Mammary epithelial cell (primary cell): ENCODE results near the gene SLC36A3.

ENCODE experiments used
- EZH2 ChIP-seq: IDR thresholded peaks from 2 replicates; pipeline ENCODE4 v1.6.1; 2012; ENCODE audit warnings: low read length, inconsistent platforms, borderline replicate concordance
- TF ChIP-seq, protein P1 (sequence below), 2 donors: IDR thresholded peaks in 1 of 2; conservative IDR thresholded peaks in 1 of 2; 2 replicates each; pipeline ENCODE4 v1.5.1; 2011 to 2012; ENCODE audit warnings: inconsistent platforms in 2 of 2, low read length in 2 of 2, mild to moderate bottlenecking in 2 of 2, control low read depth in 1 of 2, low read depth in 1 of 2; ENCODE audit not compliant: insufficient read depth in 1 of 2; ENCODE audit errors: extremely low read depth in 1 of 2

DNA sequence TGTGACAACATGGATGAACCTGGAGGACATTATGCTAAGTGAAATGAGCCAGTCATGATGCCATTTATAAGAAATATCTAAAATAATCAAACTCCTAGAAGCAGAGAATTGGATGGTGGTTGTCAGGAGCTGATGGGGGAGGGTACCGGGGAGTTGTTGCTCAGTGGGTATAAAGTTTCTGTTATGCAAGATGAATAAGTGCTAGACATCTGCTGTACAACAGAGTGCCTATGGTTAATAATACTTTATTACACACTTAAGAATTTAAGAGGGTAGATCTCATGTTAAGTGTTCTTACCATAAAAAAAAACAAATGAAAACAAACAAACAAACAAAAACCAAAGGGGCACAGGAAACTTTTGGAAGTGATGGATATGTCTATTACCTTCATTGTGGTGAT is 66.7 kb downstream of the SLC36A3 start:
- TF ChIP-seq, protein P1, sequence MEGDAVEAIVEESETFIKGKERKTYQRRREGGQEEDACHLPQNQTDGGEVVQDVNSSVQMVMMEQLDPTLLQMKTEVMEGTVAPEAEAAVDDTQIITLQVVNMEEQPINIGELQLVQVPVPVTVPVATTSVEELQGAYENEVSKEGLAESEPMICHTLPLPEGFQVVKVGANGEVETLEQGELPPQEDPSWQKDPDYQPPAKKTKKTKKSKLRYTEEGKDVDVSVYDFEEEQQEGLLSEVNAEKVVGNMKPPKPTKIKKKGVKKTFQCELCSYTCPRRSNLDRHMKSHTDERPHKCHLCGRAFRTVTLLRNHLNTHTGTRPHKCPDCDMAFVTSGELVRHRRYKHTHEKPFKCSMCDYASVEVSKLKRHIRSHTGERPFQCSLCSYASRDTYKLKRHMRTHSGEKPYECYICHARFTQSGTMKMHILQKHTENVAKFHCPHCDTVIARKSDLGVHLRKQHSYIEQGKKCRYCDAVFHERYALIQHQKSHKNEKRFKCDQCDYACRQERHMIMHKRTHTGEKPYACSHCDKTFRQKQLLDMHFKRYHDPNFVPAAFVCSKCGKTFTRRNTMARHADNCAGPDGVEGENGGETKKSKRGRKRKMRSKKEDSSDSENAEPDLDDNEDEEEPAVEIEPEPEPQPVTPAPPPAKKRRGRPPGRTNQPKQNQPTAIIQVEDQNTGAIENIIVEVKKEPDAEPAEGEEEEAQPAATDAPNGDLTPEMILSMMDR (conservative IDR thresholded peaks at IDR 0.05 in 1 of 2, IDR thresholded peaks at IDR 0.05 in 1 of 2; ENCODE audit: extremely low read depth in 1 of 2, insufficient read depth in 1 of 2, low read depth in 1 of 2, low read length in 2 of 2): no peak
- TF ChIP-seq EZH2: no peak
